ENCODE results near the gene SLC14A1.

SLC14A1 gene

GRCh38 chr18:45684341-45685115, 39.5 kb upstream of the SLC14A1 start:
- Histone ChIP-seq H3K36me3 (ENCODE audit: control insufficient read depth in 4 of 4, insufficient read depth in 4 of 4, low read length in 3 of 4) (no peaks in the 10 kb centered on the region), H3K4me1 (ENCODE audit: control extremely low read depth in 1 of 4, control insufficient read depth in 4 of 4, insufficient read depth in 4 of 4, low read length in 3 of 4) (peaks cover 28 to 37% (median 31%) of the 10 kb centered on the region in 4 experiments), H3K9me3 (ENCODE audit: control extremely low read depth in 1 of 5, control insufficient read depth in 4 of 5, insufficient read depth in 2 of 5, low read depth in 1 of 5, low read length in 4 of 5) (no peaks in the 10 kb centered on the region), H3K4me3 (ENCODE audit: control insufficient read depth in 1 of 7, extremely low read depth in 1 of 7, insufficient read depth in 4 of 7, low read depth in 2 of 7, low read length in 6 of 7) (no peak overlapping the region), H3K27ac (ENCODE audit: insufficient read depth in 1 of 2, low read depth in 1 of 2, low read length in 2 of 2, poor library complexity in 1 of 2, severe bottlenecking in 2 of 2) (no peak overlapping the region), H3K27me3 (replicated peaks in 2 of 5; ENCODE audit: control insufficient read depth in 4 of 5, insufficient read depth in 5 of 5, low read length in 4 of 5) (no peaks in the 10 kb centered on the region)
- WGBS (ENCODE audit: insufficient coverage) = 91% methylated on average over 4 of the region's 5 CpGs
- ChIA-PET CTCF (interaction anchor here (1.2 to 21.0 kb wide), 5 partner anchors 9 to 195 kb away, joined by 3 to 325 read pairs (median 4); no protein-coding TSS in a partner anchor), POLR2A (interaction anchor here (1.3 kb wide), 1 partner anchor 9 kb away, joined by 3 read pairs; no protein-coding TSS in a partner anchor)
- no peak for DNase-seq

GRCh38 chr18:45686891-45687611, 36.9 kb upstream of the SLC14A1 start:
- H3K4me3 ChIP-seq (ENCODE audit: control insufficient read depth in 1 of 7, extremely low read depth in 1 of 7, insufficient read depth in 4 of 7, low read depth in 2 of 7, low read length in 6 of 7) = peak overlapping the region in 5 of 7 experiments; percentile 4 to 62 (median 21)
- CTCF ChIA-PET = interaction anchor here (1.0 to 21.0 kb wide), 9 partner anchors 18 to 236 kb away, joined by 3 to 325 read pairs (median 6); no protein-coding TSS in a partner anchor
- 14% methylated on average over 4 of the region's 7 CpGs for WGBS (ENCODE audit: insufficient coverage)

GRCh38 chr18:45687621-45688020, 36.4 kb upstream of the SLC14A1 start:
- DNase-seq = no peak
- Histone ChIP-seq H3K4me3 (ENCODE audit: control insufficient read depth in 1 of 7, extremely low read depth in 1 of 7, insufficient read depth in 4 of 7, low read depth in 2 of 7, low read length in 6 of 7) (peak overlapping the region in 3 of 7 experiments; percentile 4 to 62 (median 33)), H3K27ac (ENCODE audit: insufficient read depth in 1 of 2, low read depth in 1 of 2, low read length in 2 of 2, poor library complexity in 1 of 2, severe bottlenecking in 2 of 2) (peak overlapping the region in 1 of 2 experiments; percentile 31), H3K4me1 (ENCODE audit: control extremely low read depth in 1 of 4, control insufficient read depth in 4 of 4, insufficient read depth in 4 of 4, low read length in 3 of 4) (peaks cover 28 to 43% (median 31%) of the 10 kb centered on the region in 4 experiments), H3K9me3 (ENCODE audit: control extremely low read depth in 1 of 5, control insufficient read depth in 4 of 5, insufficient read depth in 2 of 5, low read depth in 1 of 5, low read length in 4 of 5) (no peaks in the 10 kb centered on the region), H3K36me3 (ENCODE audit: control insufficient read depth in 4 of 4, insufficient read depth in 4 of 4, low read length in 3 of 4) (no peaks in the 10 kb centered on the region), H3K27me3 (replicated peaks in 2 of 5; ENCODE audit: control insufficient read depth in 4 of 5, insufficient read depth in 5 of 5, low read length in 4 of 5) (no peaks in the 10 kb centered on the region)
- ChIA-PET CTCF (interaction anchor here (0.6 to 21.0 kb wide), 14 partner anchors 19 to 285 kb away, joined by 3 to 325 read pairs (median 4); no protein-coding TSS in a partner anchor), POLR2A (interaction anchor here (1.2 to 1.8 kb wide), 3 partner anchors 9 to 17 kb away, joined by 3 to 10 read pairs (median 5); no protein-coding TSS in a partner anchor)
- WGBS (ENCODE audit: insufficient coverage) = 26% methylated on average over 6 of the region's 6 CpGs

More at GRCh38 chr18:45686891-45687611, 36.9 kb upstream of the SLC14A1 start:
- H3K36me3 ChIP-seq (ENCODE audit: control insufficient read depth in 4 of 4, insufficient read depth in 4 of 4, low read length in 3 of 4) = no peaks in the 10 kb centered on the region
- POLR2A ChIA-PET = interaction anchor here (0.6 to 1.8 kb wide), 4 partner anchors 9 to 34 kb away, joined by 3 to 10 read pairs (median 4); no protein-coding TSS in a partner anchor
- H3K4me1 ChIP-seq (ENCODE audit: control extremely low read depth in 1 of 4, control insufficient read depth in 4 of 4, insufficient read depth in 4 of 4, low read length in 3 of 4) = peaks cover 28 to 43% (median 31%) of the 10 kb centered on the region in 4 experiments
- H3K27me3 ChIP-seq (replicated peaks in 2 of 5; ENCODE audit: control insufficient read depth in 4 of 5, insufficient read depth in 5 of 5, low read length in 4 of 5) = no peaks in the 10 kb centered on the region
- no peaks in the 10 kb centered on the region for H3K9me3 ChIP-seq (ENCODE audit: control extremely low read depth in 1 of 5, control insufficient read depth in 4 of 5, insufficient read depth in 2 of 5, low read depth in 1 of 5, low read length in 4 of 5)
- peak; percentile 78 to 97 (median 95) for DNase-seq
- peak overlapping the region in 1 of 2 experiments; percentile 31 for H3K27ac ChIP-seq (ENCODE audit: insufficient read depth in 1 of 2, low read depth in 1 of 2, low read length in 2 of 2, poor library complexity in 1 of 2, severe bottlenecking in 2 of 2)

- Histone ChIP-seq H3K4me1 (ENCODE audit: control extremely low read depth in 1 of 4, control insufficient read depth in 4 of 4, insufficient read depth in 4 of 4, low read length in 3 of 4) (peaks cover 28 to 43% (median 31%) of the 10 kb centered on the region in 4 experiments), H3K9me3 (ENCODE audit: control extremely low read depth in 1 of 5, control insufficient read depth in 4 of 5, insufficient read depth in 2 of 5, low read depth in 1 of 5, low read length in 4 of 5) (no peaks in the 10 kb centered on the region), H3K27me3 (replicated peaks in 2 of 5; ENCODE audit: control insufficient read depth in 4 of 5, insufficient read depth in 5 of 5, low read length in 4 of 5) (no peaks in the 10 kb centered on the region), H3K36me3 (ENCODE audit: control insufficient read depth in 4 of 4, insufficient read depth in 4 of 4, low read length in 3 of 4) (no peaks in the 10 kb centered on the region), H3K27ac (ENCODE audit: insufficient read depth in 1 of 2, low read depth in 1 of 2, low read length in 2 of 2, poor library complexity in 1 of 2, severe bottlenecking in 2 of 2) (peak overlapping the region in 1 of 2 experiments; percentile 31), H3K4me3 (ENCODE audit: control insufficient read depth in 1 of 7, extremely low read depth in 1 of 7, insufficient read depth in 4 of 7, low read depth in 2 of 7, low read length in 6 of 7) (peak overlapping the region in 2 of 7 experiments; percentile 3 to 62)
- no peak for DNase-seq
- CTCF ChIA-PET = interaction anchor here (0.6 to 21.0 kb wide), 15 partner anchors 10 to 284 kb away, joined by 3 to 325 read pairs (median 4); no protein-coding TSS in a partner anchor
- POLR2A ChIA-PET = interaction anchor here (1.2 to 1.8 kb wide), 3 partner anchors 10 to 18 kb away, joined by 3 to 10 read pairs (median 5); no protein-coding TSS in a partner anchor
- WGBS (ENCODE audit: insufficient coverage) = 92% methylated on average over 2 of the region's 4 CpGs
These were observed 35.9 kb upstream of the SLC14A1 start for GRCh38 chr18:45688113-45688512.

GRCh38 chr18:45688833-45689232, 35.1 kb upstream of the SLC14A1 start:
- H3K36me3 ChIP-seq (ENCODE audit: control insufficient read depth in 4 of 4, insufficient read depth in 4 of 4, low read length in 3 of 4) = no peaks in the 10 kb centered on the region
- H3K4me3 ChIP-seq (ENCODE audit: control insufficient read depth in 1 of 7, extremely low read depth in 1 of 7, insufficient read depth in 4 of 7, low read depth in 2 of 7, low read length in 6 of 7) = no peak overlapping the region
- CTCF ChIA-PET = interaction anchor here (0.7 to 21.0 kb wide), 11 partner anchors 11 to 192 kb away, joined by 3 to 325 read pairs (median 6); partner anchors contain the start of gene SLC14A1
- no peak overlapping the region for H3K27ac ChIP-seq (ENCODE audit: insufficient read depth in 1 of 2, low read depth in 1 of 2, low read length in 2 of 2, poor library complexity in 1 of 2, severe bottlenecking in 2 of 2)
- POLR2A ChIA-PET = no interaction called here
- WGBS (ENCODE audit: insufficient coverage) = 93% methylated on average over 3 of the region's 4 CpGs
- no peaks in the 10 kb centered on the region for H3K27me3 ChIP-seq (replicated peaks in 2 of 5; ENCODE audit: control insufficient read depth in 4 of 5, insufficient read depth in 5 of 5, low read length in 4 of 5)
- H3K9me3 ChIP-seq (ENCODE audit: control extremely low read depth in 1 of 5, control insufficient read depth in 4 of 5, insufficient read depth in 2 of 5, low read depth in 1 of 5, low read length in 4 of 5) = peaks cover 0 to 2% (median 0%) of the 10 kb centered on the region in 5 experiments
- DNase-seq = no peak
- peaks cover 28 to 43% (median 31%) of the 10 kb centered on the region in 4 experiments for H3K4me1 ChIP-seq (ENCODE audit: control extremely low read depth in 1 of 4, control insufficient read depth in 4 of 4, insufficient read depth in 4 of 4, low read length in 3 of 4)

GRCh38 chr18:45689396-45689795, 34.6 kb upstream of the SLC14A1 start:
- POLR2A ChIA-PET = no interaction called here

More at GRCh38 chr18:45689396-45689795, 34.6 kb upstream of the SLC14A1 start:
- WGBS (ENCODE audit: insufficient coverage) = 100% methylated on average over 4 of the region's 4 CpGs
- Histone ChIP-seq H3K27me3 (replicated peaks in 2 of 5; ENCODE audit: control insufficient read depth in 4 of 5, insufficient read depth in 5 of 5, low read length in 4 of 5) (no peaks in the 10 kb centered on the region), H3K27ac (ENCODE audit: insufficient read depth in 1 of 2, low read depth in 1 of 2, low read length in 2 of 2, poor library complexity in 1 of 2, severe bottlenecking in 2 of 2) (no peak overlapping the region), H3K9me3 (ENCODE audit: control extremely low read depth in 1 of 5, control insufficient read depth in 4 of 5, insufficient read depth in 2 of 5, low read depth in 1 of 5, low read length in 4 of 5) (peaks cover 0 to 4% (median 2%) of the 10 kb centered on the region in 5 experiments), H3K36me3 (ENCODE audit: control insufficient read depth in 4 of 4, insufficient read depth in 4 of 4, low read length in 3 of 4) (no peaks in the 10 kb centered on the region), H3K4me1 (ENCODE audit: control extremely low read depth in 1 of 4, control insufficient read depth in 4 of 4, insufficient read depth in 4 of 4, low read length in 3 of 4) (peaks cover 28 to 43% (median 31%) of the 10 kb centered on the region in 4 experiments), H3K4me3 (ENCODE audit: control insufficient read depth in 1 of 7, extremely low read depth in 1 of 7, insufficient read depth in 4 of 7, low read depth in 2 of 7, low read length in 6 of 7) (no peak overlapping the region)
- DNase-seq = no peak
- CTCF ChIA-PET = interaction anchor here (0.9 to 21.0 kb wide), 6 partner anchors 20 to 191 kb away, joined by 3 to 325 read pairs (median 6); partner anchors contain the start of gene SLC14A1

Measured in common myeloid progenitor, CD34-positive (primary cell).